ENCODE measurements around the gene PRR5L.
"Not testable (repeated sequence)": the region's sequence is repeated elsewhere in the genome, so short reads cannot be mapped to it uniquely, and the experiment has no call there.

The PRR5L gene

GRCh38 chr11:36465449-36466163, 169.5 kb downstream of the PRR5L start:
- no peak for DNase-seq

- DNase-seq, result no peak
Observed at GRCh38 chr11:36467012-36467411, 170.9 kb downstream of the PRR5L start.

DNA sequence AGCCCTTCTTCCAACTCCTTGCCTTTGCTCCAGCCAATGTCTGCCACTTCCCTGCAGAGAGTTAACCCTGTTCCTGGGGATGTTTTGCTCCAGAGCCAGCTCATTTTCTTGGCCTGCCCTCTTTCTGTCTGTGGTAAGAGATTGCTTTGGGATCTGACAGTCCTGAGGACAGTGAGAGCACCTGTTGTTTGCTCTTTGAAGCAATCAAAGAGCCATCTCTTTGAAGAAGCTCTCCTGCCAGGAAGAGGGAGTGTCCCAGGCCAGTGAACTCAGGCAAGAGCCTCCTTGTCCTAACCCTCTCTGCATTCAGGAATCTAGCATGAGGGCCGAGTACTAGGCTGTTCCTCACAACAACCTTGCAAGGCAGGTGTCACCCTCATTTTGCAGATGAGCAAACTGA, 171.8 kb downstream of the PRR5L start:
- no peak for DNase-seq

GRCh38 chr11:36469063-36469462, 173.0 kb downstream of the PRR5L start:
- DNase-seq, result no peak

DNA sequence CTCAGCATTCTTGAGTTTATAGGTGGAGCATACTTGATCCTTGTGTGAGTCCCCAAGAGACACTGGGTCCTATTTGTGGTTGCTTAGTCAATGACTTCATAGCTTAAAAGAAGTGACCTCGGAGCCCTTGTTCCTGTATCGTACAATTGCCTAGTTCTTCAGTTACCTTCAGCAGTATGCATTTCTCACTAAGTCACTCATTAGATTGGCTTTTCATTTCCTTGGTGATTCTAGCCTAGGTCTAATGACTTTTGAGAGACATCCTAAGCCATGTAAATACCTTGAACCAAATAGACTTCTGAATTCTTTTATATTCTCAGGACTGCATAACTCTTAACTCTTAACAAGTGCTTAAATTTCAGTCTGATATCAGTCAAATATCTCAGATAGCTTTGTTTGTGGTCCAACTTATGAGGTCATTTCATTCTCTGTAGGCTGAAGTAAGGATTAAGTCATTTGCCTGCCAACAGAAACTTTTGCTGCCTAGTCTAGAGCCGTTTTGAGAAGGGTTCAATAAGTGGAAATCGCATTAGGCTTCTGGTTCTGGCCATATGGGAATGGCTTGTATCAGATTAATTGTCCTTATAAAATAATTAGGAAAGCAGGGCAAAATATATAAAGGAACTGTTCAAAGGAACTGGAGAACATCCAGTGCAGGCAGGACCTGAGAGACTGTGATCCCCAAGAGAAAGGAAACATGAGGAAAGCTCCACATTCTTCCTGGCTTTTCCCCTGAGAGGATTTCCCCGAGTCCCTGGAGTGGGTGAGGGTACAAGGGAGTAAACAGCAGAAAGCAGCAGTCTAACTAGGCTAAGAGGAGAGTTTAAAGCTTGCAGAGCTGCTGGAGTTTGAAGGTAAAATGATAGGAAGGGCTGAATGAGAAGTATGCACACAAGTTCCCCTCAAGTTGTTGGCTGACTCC, 174.1 kb downstream of the PRR5L start:
- no peak for DNase-seq

GRCh38 chr11:36471577-36471976, 175.5 kb downstream of the PRR5L start:
- DNase-seq, result no peak

- DNase-seq, result no peak
Observed at GRCh38 chr11:36475192-36475591, 179.1 kb downstream of the PRR5L start.

GRCh38 chr11:36478700-36479329, 182.7 kb downstream of the PRR5L start:
- peak; percentile 23 for DNase-seq

GRCh38 chr11:36480833-36481232, 184.7 kb downstream of the PRR5L start:
- no peak for DNase-seq

DNA sequence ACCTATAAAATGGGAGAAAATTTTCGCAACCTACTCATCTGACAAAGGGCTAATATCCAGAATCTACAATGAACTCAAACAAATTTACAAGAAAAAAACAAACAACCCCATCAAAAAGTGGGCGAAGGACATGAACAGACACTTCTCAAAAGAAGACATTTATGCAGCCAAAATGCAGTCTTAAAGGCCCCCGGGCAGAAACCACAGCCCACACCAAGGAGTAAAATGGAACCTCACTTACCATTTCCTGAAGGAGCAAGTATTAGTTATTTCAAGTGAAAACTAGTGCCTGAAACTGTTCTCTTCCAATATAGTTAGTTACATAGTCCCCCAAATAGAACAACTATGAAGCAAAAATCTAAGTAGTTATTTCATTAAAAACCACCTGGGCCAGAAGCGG, 187.0 kb downstream of the PRR5L start:
- DNase-seq, result not testable (repeated sequence)

- DNase-seq, result no peak
Observed at GRCh38 chr11:36485298-36486002, 189.4 kb downstream of the PRR5L start.

DNA sequence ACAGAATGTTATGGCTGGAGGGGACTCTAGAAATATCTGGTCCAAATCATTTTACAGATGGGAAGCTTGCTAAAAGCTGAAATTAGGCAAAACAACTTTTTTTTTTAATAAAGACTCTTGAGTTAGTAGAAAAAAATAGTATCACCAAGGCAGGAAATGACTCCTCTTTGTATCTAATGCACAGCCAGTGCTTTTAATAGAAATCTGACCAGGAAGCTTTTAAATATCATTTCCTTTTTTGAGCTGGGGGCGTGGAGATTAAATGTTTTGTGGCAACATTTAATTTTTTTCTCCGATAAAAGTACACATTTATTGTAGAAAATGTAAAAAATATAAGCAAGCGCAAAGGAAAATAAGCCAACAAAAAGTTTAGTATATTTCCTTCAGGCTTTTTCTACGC, 191.5 kb downstream of the PRR5L start:
- DNase-seq, result no peak

GRCh38 chr11:36488096-36488495, 192.0 kb downstream of the PRR5L start:
- DNase-seq, result no peak

DNA sequence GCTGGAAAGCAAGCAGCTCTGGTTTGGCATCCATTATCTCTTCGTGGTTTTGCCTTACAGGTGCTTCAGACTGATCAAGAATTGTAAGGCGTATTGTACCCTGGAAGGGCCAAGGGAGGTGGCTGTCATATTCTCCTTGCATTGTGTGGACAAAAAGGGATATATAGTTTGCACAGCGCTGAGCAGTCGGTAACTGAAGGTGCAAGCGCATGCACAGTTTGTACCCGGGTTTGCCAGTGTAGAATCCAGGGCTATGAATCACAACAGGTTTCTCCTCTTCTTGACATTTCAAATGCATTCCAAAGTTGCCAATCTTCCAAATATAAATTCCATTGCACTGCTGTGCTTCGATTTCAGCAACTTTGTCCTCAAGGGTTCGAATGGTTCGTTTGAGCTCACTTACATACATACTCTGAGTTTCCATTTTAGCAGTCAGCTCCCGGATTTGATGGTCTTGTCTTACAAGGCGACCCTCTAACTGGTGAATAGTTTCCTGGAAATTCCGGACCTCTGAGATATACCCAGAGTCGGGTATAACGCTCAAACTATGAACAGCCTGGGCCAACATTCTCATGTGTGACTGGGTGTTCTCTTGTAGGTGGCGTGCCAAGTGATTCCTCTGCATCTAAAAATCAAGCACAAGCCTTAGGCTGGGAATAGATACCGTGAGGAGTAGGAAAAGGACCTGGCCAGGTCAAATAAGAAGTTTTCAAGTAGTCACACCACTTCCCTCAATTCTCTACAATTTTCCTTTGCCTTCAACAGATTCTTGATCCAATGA, 194.1 kb downstream of the PRR5L start:
- DNase-seq, result no peak

DNA sequence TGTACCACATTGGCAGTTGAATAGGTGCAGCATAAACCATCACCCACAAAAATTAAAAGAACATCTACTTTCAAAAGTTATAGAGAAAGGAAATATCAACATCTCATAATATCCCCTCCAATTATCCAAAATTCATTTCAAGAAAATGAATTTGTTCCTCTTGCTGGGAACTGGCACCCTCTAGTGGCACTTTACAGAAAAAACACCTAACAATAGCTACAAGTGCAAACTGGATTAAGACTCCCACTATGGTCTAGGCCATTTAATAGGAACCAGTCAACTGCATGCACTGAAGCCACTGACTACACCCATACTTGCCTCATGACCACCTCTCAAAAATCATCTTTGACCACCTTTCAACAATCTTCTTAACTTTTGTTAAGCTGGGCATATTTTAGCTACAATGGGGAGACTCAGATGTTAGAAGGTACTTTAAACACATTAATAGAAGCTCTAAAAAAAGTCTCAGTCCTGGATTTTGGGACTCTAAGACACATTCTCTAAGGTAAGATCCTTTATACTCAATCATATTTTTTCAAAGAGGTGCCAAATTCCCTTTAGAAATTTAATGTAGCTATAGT, 196.7 kb downstream of the PRR5L start:
- DNase-seq, result no peak

- DNase-seq, result no peak
Observed at GRCh38 chr11:36493332-36493731, 197.2 kb downstream of the PRR5L start.

- no peak for DNase-seq
Observed at GRCh38 chr11:36498721-36499120, 202.6 kb downstream of the PRR5L start.

- no peak for DNase-seq
Observed at GRCh38 chr11:36499315-36499714, 203.2 kb downstream of the PRR5L start.

- DNase-seq, result no peak
Observed at GRCh38 chr11:36500315-36500721, 204.2 kb downstream of the PRR5L start.

DNA sequence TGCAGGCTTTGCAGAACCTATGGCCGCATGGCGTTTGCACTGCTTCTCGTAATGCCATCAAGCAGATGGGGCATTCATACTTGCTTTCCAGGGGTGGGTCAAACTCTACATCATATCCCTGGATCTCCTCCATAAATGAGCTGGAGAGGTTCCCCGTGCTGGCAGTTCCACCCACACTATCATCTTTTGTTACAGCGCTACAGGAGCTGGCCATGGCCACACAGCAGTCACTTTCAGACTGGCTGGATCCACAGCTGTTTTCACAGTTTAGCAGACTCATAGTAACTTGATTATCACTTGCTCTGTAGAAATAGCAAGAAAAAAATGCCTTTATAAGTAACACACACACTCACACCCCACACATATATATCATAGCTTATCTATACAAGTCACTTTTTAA, 205.1 kb downstream of the PRR5L start:
- DNase-seq, result no peak

GRCh38 chr11:36507824-36508489, 211.9 kb downstream of the PRR5L start:
- DNase-seq, result no peak
